Measurements from ENCODE around the gene SLC43A1. TPM values are rescaled to one million over a fixed set of nuclear protein-coding genes. Genes with fewer than 3 reads are reported as not detected.
"Not testable (repeated sequence)": the region's sequence is repeated elsewhere in the genome, so short reads cannot be mapped to it uniquely, and the experiment has no call there.

Gene SLC43A1
- total and polyA plus RNA-seq, 2 donors = 2.3 to 5.1 TPM

DNA sequence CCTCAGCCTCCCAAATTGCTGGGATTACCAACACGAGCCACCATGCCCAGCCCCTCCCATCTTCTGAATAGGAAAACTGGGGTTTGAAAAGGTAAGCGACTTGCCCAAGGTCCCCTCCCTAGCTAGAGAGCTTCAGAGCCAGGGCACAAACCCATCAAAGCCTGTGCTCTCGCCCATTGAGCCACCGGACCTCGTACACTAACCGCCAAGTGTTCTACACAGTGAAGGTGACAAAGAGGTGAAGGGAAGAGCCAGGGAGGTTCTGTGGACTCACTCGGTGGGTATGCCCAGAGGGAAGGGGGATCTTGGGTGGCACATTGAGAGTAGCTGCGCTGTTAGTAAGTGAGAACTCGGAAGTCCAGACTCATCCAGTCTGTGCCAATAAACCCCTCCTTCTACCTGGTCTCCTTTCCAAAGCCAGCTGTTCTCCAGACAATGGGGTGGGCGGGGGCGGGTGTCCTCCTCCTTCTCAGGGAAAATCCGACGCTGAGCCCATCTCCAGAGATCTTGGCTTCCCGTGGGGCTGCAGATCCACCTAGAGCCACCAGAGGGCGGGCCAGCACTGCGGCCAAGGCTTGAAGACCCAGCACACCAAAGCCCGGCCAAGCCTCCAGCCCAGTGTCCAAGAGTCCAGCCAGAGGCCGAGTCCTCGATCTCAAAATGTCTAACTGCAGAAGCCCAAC is 58.4 kb downstream of the SLC43A1 start:
- peak in 5 of 9 donors; percentile 52 to 75 (median 65) for DNase-seq (ENCODE audit: low read depth in 6 of 9, low spot score in 9 of 9)
- 21% methylated on average over 19 of the region's 19 CpGs for WGBS
- peaks cover 15 to 36% of the 10 kb centered on the region in 2 donors for H3K4me1 ChIP-seq (ENCODE audit: control insufficient read depth in 2 of 2, insufficient read depth in 2 of 2, low read length in 2 of 2)
- peaks cover 47 to 67% of the 10 kb centered on the region in 2 donors for H3K27me3 ChIP-seq (ENCODE audit: control insufficient read depth in 2 of 2, insufficient read depth in 1 of 2, low read length in 1 of 2)
- no peak overlapping the region for H3K27ac ChIP-seq (ENCODE audit: low read depth in 1 of 2, low read length in 1 of 2)
- H3K36me3 ChIP-seq (ENCODE audit: control insufficient read depth in 2 of 2, insufficient read depth in 2 of 2, low read length in 1 of 2) = no peaks in the 10 kb centered on the region
- no peak overlapping the region for H3K4me3 ChIP-seq (ENCODE audit: low read length in 2 of 2)
- H3K9me3 ChIP-seq (ENCODE audit: control insufficient read depth in 2 of 2, insufficient read depth in 1 of 2, low read length in 1 of 2) = peaks cover 0 to under 1% of the 10 kb centered on the region in 2 donors

DNA sequence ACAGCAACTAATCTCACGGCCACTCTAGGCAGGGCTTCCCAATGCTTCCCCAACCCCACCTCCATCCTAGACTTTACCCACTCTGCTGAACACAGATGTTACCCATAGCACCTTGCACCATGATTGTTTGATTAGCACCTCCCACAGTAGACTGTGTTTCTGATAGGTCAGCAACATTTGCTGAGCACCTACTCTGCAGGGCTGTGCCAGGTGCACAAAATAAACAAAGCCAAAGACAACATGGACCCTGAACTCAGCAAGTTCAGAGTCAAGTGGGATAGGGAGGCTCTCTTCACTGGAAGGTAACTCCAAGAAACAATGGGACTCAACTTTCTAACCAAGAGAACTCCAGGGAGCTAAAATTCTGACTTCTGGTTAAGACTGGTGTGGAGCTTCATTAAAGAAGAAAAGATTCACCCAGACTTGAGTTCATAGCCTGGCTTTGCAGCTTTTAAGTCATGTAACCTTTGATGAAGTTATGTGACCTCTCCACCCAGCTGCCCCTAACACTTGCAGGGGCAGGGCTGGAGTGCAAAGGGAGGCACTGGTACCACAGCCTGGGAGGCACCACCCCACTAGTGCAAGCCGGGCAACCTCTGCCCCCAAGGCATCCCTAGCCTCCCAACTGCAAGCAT is 61.8 kb downstream of the SLC43A1 start:
- WGBS = 99% methylated on average over 2 of the region's 2 CpGs
- H3K4me3 ChIP-seq (ENCODE audit: low read length in 2 of 2) = no peak overlapping the region
- peaks cover 13 to 41% of the 10 kb centered on the region in 2 donors for H3K27me3 ChIP-seq (ENCODE audit: control insufficient read depth in 2 of 2, insufficient read depth in 1 of 2, low read length in 1 of 2)
- DNase-seq (ENCODE audit: low read depth in 6 of 9, low spot score in 9 of 9) = no peak
- H3K27ac ChIP-seq (ENCODE audit: low read depth in 1 of 2, low read length in 1 of 2) = no peak overlapping the region
- H3K9me3 ChIP-seq (ENCODE audit: control insufficient read depth in 2 of 2, insufficient read depth in 1 of 2, low read length in 1 of 2) = no peaks in the 10 kb centered on the region
- no peaks in the 10 kb centered on the region for H3K36me3 ChIP-seq (ENCODE audit: control insufficient read depth in 2 of 2, insufficient read depth in 2 of 2, low read length in 1 of 2)
- peaks cover 2 to 15% of the 10 kb centered on the region in 2 donors for H3K4me1 ChIP-seq (ENCODE audit: control insufficient read depth in 2 of 2, insufficient read depth in 2 of 2, low read length in 2 of 2)

DNA sequence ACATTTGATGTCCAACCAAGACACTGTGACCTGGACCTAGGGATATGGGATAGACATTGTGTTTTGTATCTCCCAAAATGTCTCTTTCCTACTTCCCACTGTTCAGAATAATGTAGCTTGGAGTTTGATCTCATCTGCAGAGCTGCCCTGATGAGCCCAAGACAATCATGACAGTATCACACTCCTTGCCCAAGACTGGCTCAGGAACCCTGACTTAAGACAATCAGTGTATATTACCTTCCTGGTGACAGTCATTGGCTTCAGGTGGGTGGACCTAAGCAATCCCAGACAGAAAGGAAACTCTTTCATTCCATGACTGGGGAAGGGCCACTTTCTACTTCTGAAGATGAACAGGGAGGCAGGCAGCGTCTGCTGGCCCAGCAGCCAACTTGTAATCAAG is 69.4 kb downstream of the SLC43A1 start:
- peaks cover 0 to 4% of the 10 kb centered on the region in 2 donors for H3K27me3 ChIP-seq (ENCODE audit: control insufficient read depth in 2 of 2, insufficient read depth in 1 of 2, low read length in 1 of 2)
- no peak overlapping the region for H3K4me3 ChIP-seq (ENCODE audit: low read length in 2 of 2)
- no peaks in the 10 kb centered on the region for H3K9me3 ChIP-seq (ENCODE audit: control insufficient read depth in 2 of 2, insufficient read depth in 1 of 2, low read length in 1 of 2)
- H3K27ac ChIP-seq (ENCODE audit: low read depth in 1 of 2, low read length in 1 of 2) = no peak overlapping the region
- H3K4me1 ChIP-seq (ENCODE audit: control insufficient read depth in 2 of 2, insufficient read depth in 2 of 2, low read length in 2 of 2) = no peaks in the 10 kb centered on the region
- no peak for DNase-seq (ENCODE audit: low read depth in 6 of 9, low spot score in 9 of 9)
- H3K36me3 ChIP-seq (ENCODE audit: control insufficient read depth in 2 of 2, insufficient read depth in 2 of 2, low read length in 1 of 2) = no peaks in the 10 kb centered on the region
- 91% methylated on average over 1 of the region's 1 CpG for WGBS

DNA sequence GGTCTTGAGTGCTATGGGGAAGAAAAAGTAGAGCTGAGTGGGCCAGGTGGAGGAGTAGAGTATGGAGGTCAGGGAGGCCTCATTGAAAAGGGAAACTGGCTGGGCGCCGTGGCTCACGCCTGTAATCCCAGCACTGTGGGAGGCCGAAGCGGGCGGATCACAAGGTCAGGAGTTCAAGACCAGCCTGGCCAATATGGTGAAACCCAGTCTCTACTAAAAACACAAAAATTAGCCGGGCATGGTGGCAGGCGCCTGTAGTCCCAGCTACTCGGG is 70.4 kb downstream of the SLC43A1 start:
- H3K9me3 ChIP-seq (ENCODE audit: control insufficient read depth in 2 of 2, insufficient read depth in 1 of 2, low read length in 1 of 2); H3K4me3 ChIP-seq (ENCODE audit: low read length in 2 of 2); H3K36me3 ChIP-seq (ENCODE audit: control insufficient read depth in 2 of 2, insufficient read depth in 2 of 2, low read length in 1 of 2); H3K4me1 ChIP-seq (ENCODE audit: control insufficient read depth in 2 of 2, insufficient read depth in 2 of 2, low read length in 2 of 2); H3K27ac ChIP-seq (ENCODE audit: low read depth in 1 of 2, low read length in 1 of 2); H3K27me3 ChIP-seq (ENCODE audit: control insufficient read depth in 2 of 2, insufficient read depth in 1 of 2, low read length in 1 of 2); DNase-seq (ENCODE audit: low read depth in 6 of 9, low spot score in 9 of 9): not testable (repeated sequence)
- 89% methylated on average over 9 of the region's 9 CpGs for WGBS

DNA sequence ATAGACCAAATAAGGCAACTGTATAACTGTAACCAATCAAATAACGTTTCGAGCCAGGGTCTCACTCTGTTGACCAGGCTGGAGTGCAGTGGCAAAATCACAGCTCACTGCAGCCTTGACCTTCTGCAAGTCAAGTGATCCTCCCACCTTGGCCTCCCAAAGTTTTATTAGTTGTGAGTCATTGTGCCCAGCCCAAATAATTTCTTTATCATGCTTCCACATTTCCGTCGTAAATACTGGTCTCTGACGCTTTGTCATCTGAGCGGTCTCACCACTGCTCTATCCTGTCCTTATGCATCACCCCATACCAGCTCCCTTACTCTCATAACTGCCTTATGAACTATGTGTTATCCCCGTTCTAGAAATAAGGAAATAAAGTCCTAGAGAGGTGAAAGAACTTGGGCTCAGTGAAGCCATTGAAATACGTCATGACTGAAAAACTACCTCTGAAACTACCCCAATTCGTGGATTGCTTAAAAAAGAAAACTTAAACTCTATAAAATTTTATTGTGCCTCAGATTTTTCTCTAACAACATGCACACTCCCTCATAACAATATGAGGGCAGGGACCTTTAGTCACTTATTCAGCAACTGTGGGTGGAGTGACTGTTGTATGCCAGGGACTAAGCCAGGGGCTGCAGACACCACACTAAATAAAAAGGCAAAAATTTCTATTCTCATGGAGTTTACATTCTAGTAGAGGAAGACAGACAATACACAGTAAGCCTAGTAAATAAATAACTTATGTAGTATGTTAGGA is 71.0 kb downstream of the SLC43A1 start:
- no peak for DNase-seq (ENCODE audit: low read depth in 6 of 9, low spot score in 9 of 9)
- Histone ChIP-seq H3K4me3 (ENCODE audit: low read length in 2 of 2) (no peak overlapping the region), H3K27me3 (ENCODE audit: control insufficient read depth in 2 of 2, insufficient read depth in 1 of 2, low read length in 1 of 2) (peaks cover 0 to 2% of the 10 kb centered on the region in 2 donors), H3K9me3 (ENCODE audit: control insufficient read depth in 2 of 2, insufficient read depth in 1 of 2, low read length in 1 of 2) (no peaks in the 10 kb centered on the region), H3K4me1 (ENCODE audit: control insufficient read depth in 2 of 2, insufficient read depth in 2 of 2, low read length in 2 of 2) (no peaks in the 10 kb centered on the region), H3K27ac (ENCODE audit: low read depth in 1 of 2, low read length in 1 of 2) (no peak overlapping the region), H3K36me3 (ENCODE audit: control insufficient read depth in 2 of 2, insufficient read depth in 2 of 2, low read length in 1 of 2) (no peaks in the 10 kb centered on the region)
- 94% methylated on average over 9 of the region's 9 CpGs for WGBS

DNA sequence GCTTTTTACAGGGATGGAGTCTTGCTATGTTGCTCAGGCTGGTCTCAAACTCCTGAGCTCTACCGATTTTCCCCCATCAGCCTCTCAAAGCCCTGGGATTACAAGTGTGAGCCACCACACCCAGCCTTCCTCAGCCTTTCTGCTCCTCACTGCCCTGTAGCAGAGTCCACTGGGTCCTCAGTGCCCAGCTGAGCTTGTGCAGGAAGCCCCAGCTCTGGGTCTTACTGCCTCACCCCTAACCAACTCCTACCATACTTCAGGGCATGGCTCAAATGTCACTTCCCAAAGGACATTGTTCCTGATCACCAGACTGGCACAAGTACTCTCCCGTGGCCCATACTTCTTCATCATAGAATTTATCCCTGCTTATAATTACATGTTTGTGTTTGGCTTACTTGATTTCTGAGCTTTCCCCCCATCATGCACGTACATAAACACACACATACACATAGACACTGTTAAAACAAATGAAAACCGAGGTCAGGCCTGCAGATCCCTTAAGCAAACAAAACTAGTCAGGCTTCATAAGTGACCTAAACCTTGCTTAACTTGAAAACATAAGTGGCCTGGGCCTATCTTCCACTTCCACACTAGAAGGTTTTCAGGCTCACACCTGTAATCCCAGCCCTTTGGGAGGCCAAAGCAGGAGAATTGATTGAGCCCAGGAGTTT is 74.6 kb downstream of the SLC43A1 start:
- no peak overlapping the region for H3K4me3 ChIP-seq (ENCODE audit: low read length in 2 of 2)
- no peak for DNase-seq (ENCODE audit: low read depth in 6 of 9, low spot score in 9 of 9)
- no peaks in the 10 kb centered on the region for H3K9me3 ChIP-seq (ENCODE audit: control insufficient read depth in 2 of 2, insufficient read depth in 1 of 2, low read length in 1 of 2)
- 98% methylated on average over 4 of the region's 4 CpGs for WGBS
- no peaks in the 10 kb centered on the region for H3K36me3 ChIP-seq (ENCODE audit: control insufficient read depth in 2 of 2, insufficient read depth in 2 of 2, low read length in 1 of 2)
- H3K4me1 ChIP-seq (ENCODE audit: control insufficient read depth in 2 of 2, insufficient read depth in 2 of 2, low read length in 2 of 2) = no peaks in the 10 kb centered on the region
- H3K27ac ChIP-seq (ENCODE audit: low read depth in 1 of 2, low read length in 1 of 2) = no peak overlapping the region
- H3K27me3 ChIP-seq (ENCODE audit: control insufficient read depth in 2 of 2, insufficient read depth in 1 of 2, low read length in 1 of 2) = no peaks in the 10 kb centered on the region

DNA sequence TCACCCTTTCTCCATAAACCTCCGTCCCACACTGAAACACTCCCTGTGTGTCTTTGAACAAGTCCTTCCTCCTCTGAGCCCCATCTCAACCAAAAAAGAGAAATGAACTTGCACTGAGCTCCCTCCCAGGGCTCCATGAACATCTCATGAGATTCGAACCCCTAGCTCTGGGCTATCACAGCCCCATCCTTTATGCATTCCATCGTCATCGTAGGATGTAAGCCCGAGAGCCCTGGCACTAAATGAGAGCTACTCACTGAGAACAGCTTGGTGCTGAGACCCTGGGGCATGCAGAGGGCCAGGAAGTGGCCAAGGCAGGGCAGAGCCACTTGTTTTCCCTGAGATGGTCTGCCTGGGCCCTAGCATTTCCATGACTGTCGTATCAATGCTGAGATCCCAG is 75.7 kb downstream of the SLC43A1 start:
- 99% methylated on average over 6 of the region's 6 CpGs for WGBS

DNA sequence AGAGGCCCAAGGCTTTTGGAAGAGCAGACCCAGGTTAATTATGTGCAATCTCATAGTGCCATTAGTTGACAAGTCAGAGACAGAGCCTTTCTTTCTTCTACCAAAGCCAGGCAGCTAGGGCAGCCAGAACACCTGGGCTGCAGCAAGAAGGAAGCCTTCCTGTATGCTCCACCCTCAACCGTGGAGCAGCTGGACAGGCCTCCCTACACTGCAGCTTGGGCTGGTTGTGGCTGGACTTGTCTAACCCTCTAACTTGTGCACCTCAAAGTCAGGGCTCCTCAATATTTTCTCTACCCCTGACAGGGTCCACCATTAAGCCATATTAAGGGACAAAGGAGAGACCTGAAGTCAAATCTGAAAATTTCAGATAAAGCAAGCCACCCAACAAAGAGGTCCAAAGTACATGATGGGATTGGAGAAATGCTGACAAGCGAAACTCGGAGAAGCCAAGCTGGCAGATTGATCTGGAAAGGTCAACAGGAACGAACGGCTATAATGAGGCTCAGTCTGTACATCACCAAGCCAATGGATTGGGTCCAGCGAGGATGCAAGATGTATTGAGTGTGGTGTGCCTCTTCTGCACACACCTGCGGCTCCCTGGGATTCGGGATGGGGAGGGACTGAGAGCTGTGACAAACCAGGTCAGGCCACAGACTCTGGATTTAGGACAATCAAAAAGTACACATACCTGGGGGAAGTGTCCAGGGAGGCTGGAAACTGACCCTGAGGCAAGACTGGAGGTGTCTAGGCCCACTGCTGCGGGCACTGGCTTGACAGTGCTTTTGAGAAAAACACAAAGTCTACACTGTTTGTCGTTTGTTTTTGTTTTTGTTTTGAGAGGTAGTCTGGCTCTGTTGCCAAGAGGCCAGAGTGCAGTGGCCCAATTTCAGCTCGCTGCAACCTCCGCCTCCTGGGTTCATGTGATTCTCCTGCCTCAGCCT is 76.9 kb downstream of the SLC43A1 start:
- Histone ChIP-seq H3K4me1 (ENCODE audit: control insufficient read depth in 2 of 2, insufficient read depth in 2 of 2, low read length in 2 of 2) (no peaks in the 10 kb centered on the region), H3K27ac (ENCODE audit: low read depth in 1 of 2, low read length in 1 of 2) (no peak overlapping the region), H3K4me3 (ENCODE audit: low read length in 2 of 2) (no peak overlapping the region), H3K36me3 (ENCODE audit: control insufficient read depth in 2 of 2, insufficient read depth in 2 of 2, low read length in 1 of 2) (no peaks in the 10 kb centered on the region), H3K9me3 (ENCODE audit: control insufficient read depth in 2 of 2, insufficient read depth in 1 of 2, low read length in 1 of 2) (no peaks in the 10 kb centered on the region), H3K27me3 (ENCODE audit: control insufficient read depth in 2 of 2, insufficient read depth in 1 of 2, low read length in 1 of 2) (no peaks in the 10 kb centered on the region)
- 95% methylated on average over 12 of the region's 12 CpGs for WGBS
- no peak for DNase-seq (ENCODE audit: low read depth in 6 of 9, low spot score in 9 of 9)

More for the DNA sequence above, 75.7 kb downstream of the SLC43A1 start:
- no peak for DNase-seq (ENCODE audit: low read depth in 6 of 9, low spot score in 9 of 9)
- Histone ChIP-seq H3K4me3 (ENCODE audit: low read length in 2 of 2) (no peak overlapping the region), H3K27me3 (ENCODE audit: control insufficient read depth in 2 of 2, insufficient read depth in 1 of 2, low read length in 1 of 2) (no peaks in the 10 kb centered on the region), H3K36me3 (ENCODE audit: control insufficient read depth in 2 of 2, insufficient read depth in 2 of 2, low read length in 1 of 2) (no peaks in the 10 kb centered on the region), H3K27ac (ENCODE audit: low read depth in 1 of 2, low read length in 1 of 2) (no peak overlapping the region), H3K4me1 (ENCODE audit: control insufficient read depth in 2 of 2, insufficient read depth in 2 of 2, low read length in 2 of 2) (no peaks in the 10 kb centered on the region), H3K9me3 (ENCODE audit: control insufficient read depth in 2 of 2, insufficient read depth in 1 of 2, low read length in 1 of 2) (no peaks in the 10 kb centered on the region)
